OCI-LY1 (cell line): ENCODE measurements around the gene CLEC19A.
"Not testable (repeated sequence)": the region's sequence is repeated elsewhere in the genome, so short reads cannot be mapped to it uniquely, and the experiment has no call there.

Experiments used
- H2AFZ ChIP-seq: fragments of 200-600 bp; sonication (generic), shearing (Covaris generic); 2 replicates; pipeline ENCODE4 v1.6.0; 2014; ENCODE audit warnings: antibody characterized with exemption, mild to moderate bottlenecking, low read length
- H3F3A ChIP-seq: fragments of 200-600 bp; sonication (generic), shearing (Covaris generic); 2 replicates; pipeline ENCODE4 v1.6.0; 2014; ENCODE audit warnings: mild to moderate bottlenecking, antibody characterized with exemption, low read length, moderate library complexity; ENCODE audit not compliant: insufficient read depth
- H3K27ac ChIP-seq: fragments of 200-600 bp; sonication (generic); 2 replicates; pipeline ENCODE4 v1.5.1; 2014; ENCODE audit warnings: low read length, mixed run types, mild to moderate bottlenecking, low read depth; ENCODE audit not compliant: poor library complexity, severe bottlenecking
- H3K27me3 ChIP-seq: fragments of 200-600 bp; sonication (generic); 2 replicates; pipeline ENCODE4 v1.6.0; 2014; ENCODE audit warnings: antibody characterized with exemption, mild to moderate bottlenecking, low read length, moderate library complexity; ENCODE audit not compliant: insufficient read depth
- H3K36me3 ChIP-seq: fragments of 200-600 bp; sonication (generic); 2 replicates; pipeline ENCODE4 v1.6.1; 2014; ENCODE audit warnings: mild to moderate bottlenecking, antibody characterized with exemption, low read length, moderate library complexity, mixed read lengths; ENCODE audit not compliant: insufficient read depth
- H3K4me1 ChIP-seq: fragments of 200-600 bp; sonication (generic); 2 replicates; pipeline ENCODE4 v1.5.1; 2014; ENCODE audit warnings: mild to moderate bottlenecking, low read length, moderate library complexity; ENCODE audit not compliant: insufficient read depth, severe bottlenecking
- H3K4me2 ChIP-seq: fragments of 200-600 bp; sonication (generic), shearing (Covaris generic); 2 replicates; pipeline ENCODE4 v1.6.1; 2014; ENCODE audit warnings: low read length
- H3K4me3 ChIP-seq: fragments of 200-600 bp; sonication (generic); 2 replicates; pipeline ENCODE4 v1.5.1; 2014; ENCODE audit warnings: low read length, low read depth, mild to moderate bottlenecking, mixed read lengths; ENCODE audit not compliant: poor library complexity, severe bottlenecking
- H3K79me2 ChIP-seq: fragments of 200-600 bp; shearing (Covaris generic); 2 replicates; pipeline ENCODE4 v1.6.1; 2016; ENCODE audit warnings: mixed run types, low read length, mixed read lengths; ENCODE audit not compliant: insufficient read depth
- H3K9ac ChIP-seq: fragments of 200-600 bp; sonication (generic), shearing (Covaris generic); 2 replicates; pipeline ENCODE4 v1.6.1; 2014; ENCODE audit warnings: mild to moderate bottlenecking, low read length, mixed read lengths
- H3K9me2 ChIP-seq: fragments of 200-600 bp; sonication (generic), shearing (Covaris generic); 2 replicates; pipeline ENCODE4 v1.6.1; 2014; ENCODE audit warnings: low read depth, mild to moderate bottlenecking, low read length, mixed read lengths
- H3K9me3 ChIP-seq: fragments of 200-600 bp; shearing (Covaris generic); 2 replicates; pipeline ENCODE4 v1.6.1; 2014; ENCODE audit warnings: low read length, mixed read lengths
- H4K20me1 ChIP-seq: fragments of 200-600 bp; sonication (generic), shearing (Covaris generic); 2 replicates; pipeline ENCODE4 v1.6.0; 2016; ENCODE audit warnings: mild to moderate bottlenecking, low read length; ENCODE audit not compliant: insufficient read depth
- CTCF ChIP-seq: fragments of 200-600 bp; sonication (generic), shearing (Covaris generic); IDR thresholded peaks from 2 replicates; pipeline ENCODE4 v1.5.1; 2017; ENCODE audit warnings: mild to moderate bottlenecking, antibody characterized with exemption, low read length, moderate library complexity, mixed read lengths
- EZH2 ChIP-seq: fragments of 200-600 bp; sonication (generic), shearing (Covaris generic); IDR thresholded peaks from 2 replicates; pipeline ENCODE4 v1.8.0; 2017; ENCODE audit warnings: borderline replicate concordance, mixed run types, mild to moderate bottlenecking, antibody characterized with exemption, low read length, moderate library complexity, mixed read lengths

CLEC19A gene

GRCh38 chr16:19315889-19316433, 30.4 kb downstream of the CLEC19A start:
- Histone ChIP-seq H3K9me2 (no peaks in the 10 kb centered on the region), H3F3A (no peaks in the 10 kb centered on the region), H3K4me2 (no peak overlapping the region), H3K4me1 (no peaks in the 10 kb centered on the region), H3K79me2 (no peaks in the 10 kb centered on the region), H3K27ac (no peak overlapping the region), H3K4me3 (no peak overlapping the region), H3K9me3 (no peaks in the 10 kb centered on the region), H2AFZ (no peak overlapping the region), H4K20me1 (no peaks in the 10 kb centered on the region), H3K9ac (no peak overlapping the region), H3K36me3 (no peaks in the 10 kb centered on the region), H3K27me3 (no peaks in the 10 kb centered on the region)
- no peak for TF ChIP-seq CTCF

- Histone ChIP-seq H3K4me2 (no peak overlapping the region), H3K9me3 (no peaks in the 10 kb centered on the region), H3K9ac (no peak overlapping the region), H2AFZ (no peak overlapping the region), H3K4me3 (no peak overlapping the region), H3K9me2 (no peaks in the 10 kb centered on the region), H3K27me3 (no peaks in the 10 kb centered on the region), H3K79me2 (no peaks in the 10 kb centered on the region), H3K4me1 (no peaks in the 10 kb centered on the region), H3K27ac (no peak overlapping the region), H4K20me1 (no peaks in the 10 kb centered on the region), H3K36me3 (no peaks in the 10 kb centered on the region), H3F3A (no peaks in the 10 kb centered on the region)
- TF ChIP-seq CTCF (no peak), EZH2 (no peak)
These were observed 31.3 kb downstream of the CLEC19A start for GRCh38 chr16:19316846-19317245.

GRCh38 chr16:19321186-19321585, 35.7 kb downstream of the CLEC19A start:
- not testable (repeated sequence) for H3K36me3 ChIP-seq, H3K4me3 ChIP-seq, H3K9ac ChIP-seq, H3K27ac ChIP-seq, H3K4me1 ChIP-seq, H3K79me2 ChIP-seq, H3K4me2 ChIP-seq, H3F3A ChIP-seq, H2AFZ ChIP-seq, H3K27me3 ChIP-seq, H3K9me2 ChIP-seq, H3K9me3 ChIP-seq, H4K20me1 ChIP-seq

- no peaks in the 10 kb centered on the region for H4K20me1 ChIP-seq
- no peaks in the 10 kb centered on the region for H3K36me3 ChIP-seq
- H3K9ac ChIP-seq: no peak overlapping the region
- TF ChIP-seq CTCF (no peak), EZH2 (no peak)
- no peaks in the 10 kb centered on the region for H3F3A ChIP-seq
- no peak overlapping the region for H3K4me2 ChIP-seq
- no peaks in the 10 kb centered on the region for H3K79me2 ChIP-seq
- no peak overlapping the region for H3K27ac ChIP-seq
- H3K27me3 ChIP-seq: no peaks in the 10 kb centered on the region
- H3K9me3 ChIP-seq: no peaks in the 10 kb centered on the region
- H2AFZ ChIP-seq: no peak overlapping the region
- H3K4me1 ChIP-seq: no peaks in the 10 kb centered on the region
- H3K4me3 ChIP-seq: no peak overlapping the region
- H3K9me2 ChIP-seq: no peaks in the 10 kb centered on the region
These were observed 38.1 kb downstream of the CLEC19A start for GRCh38 chr16:19323596-19323995.
